Neuronal stem cell (in vitro differentiated cells): ENCODE results near the gene PCLAF. TPM values are rescaled to one million over a fixed set of nuclear protein-coding genes. Genes with fewer than 3 reads are reported as not detected.

Source experiments
- small RNA-seq: library from polyadenylated mRNA; stranded (forward); fragments of <200 nt; extraction: miRNeasy Mini kit (QIAGEN cat#:217004); gene quantifications from one replicate; pipeline ENCODE3, GENCODE V24; 2013; ENCODE audit not compliant: insufficient read depth

The PCLAF gene

Small RNAs within 50 kb of the gene (small RNA-seq; reads per million reads assigned to genes)
- gene RF00554: not detected
